IPS DF 19.7 (cell line): Measurements from ENCODE around the gene AP3S1.
"Not testable (repeated sequence)": the region's sequence is repeated elsewhere in the genome, so short reads cannot be mapped to it uniquely, and the experiment has no call there.

Experiments used
- DNase-seq: peaks from one replicate; pipeline ENCODE4 v3.0.0-alpha.2; 2013; ENCODE audit warnings: low read depth, low spot score

The AP3S1 gene

GRCh38 chr5:115869256-115869795 lies 27.6 kb downstream of the AP3S1 start:
- no peak for DNase-seq

- DNase-seq: no peak
These were observed 30.7 kb downstream of the AP3S1 start for GRCh38 chr5:115872447-115872846.

GRCh38 chr5:115873392-115873791 lies 31.7 kb downstream of the AP3S1 start:
- DNase-seq: no peak

- DNase-seq: peak; percentile 5
These were observed 33.7 kb downstream of the AP3S1 start for GRCh38 chr5:115875447-115875846.

- not testable (repeated sequence) for DNase-seq
These were observed 35.6 kb downstream of the AP3S1 start for GRCh38 chr5:115877342-115877741.

GRCh38 chr5:115882434-115882833 lies 40.7 kb downstream of the AP3S1 start:
- DNase-seq: not testable (repeated sequence)

- DNase-seq: no peak
These were observed 43.0 kb downstream of the AP3S1 start for GRCh38 chr5:115884704-115885103.

GRCh38 chr5:115885208-115885607 lies 43.5 kb downstream of the AP3S1 start:
- DNase-seq: not testable (repeated sequence)

GRCh38 chr5:115888027-115888426 lies 46.3 kb downstream of the AP3S1 start:
- DNase-seq: no peak

- DNase-seq: no peak
These were observed 50.3 kb downstream of the AP3S1 start for GRCh38 chr5:115892021-115892420.

- DNase-seq: no peak
These were observed 52.6 kb downstream of the AP3S1 start for GRCh38 chr5:115894342-115894741.

- DNase-seq: no peak
These were observed 54.1 kb downstream of the AP3S1 start for GRCh38 chr5:115895821-115896220.

GRCh38 chr5:115898656-115899055 lies 56.9 kb downstream of the AP3S1 start:
- no peak for DNase-seq

GRCh38 chr5:115907177-115907576 lies 65.4 kb downstream of the AP3S1 start:
- no peak for DNase-seq

- not testable (repeated sequence) for DNase-seq
These were observed 72.1 kb downstream of the AP3S1 start for GRCh38 chr5:115913623-115914400.

GRCh38 chr5:115920171-115920725 lies 78.5 kb downstream of the AP3S1 start:
- no peak for DNase-seq

- not testable (repeated sequence) for DNase-seq
These were observed 87.1 kb downstream of the AP3S1 start for GRCh38 chr5:115928578-115929407.

- DNase-seq: not testable (repeated sequence)
These were observed 88.4 kb downstream of the AP3S1 start for GRCh38 chr5:115930171-115930570.

GRCh38 chr5:115930630-115931337 lies 89.0 kb downstream of the AP3S1 start:
- no peak for DNase-seq

- no peak for DNase-seq
These were observed 91.3 kb downstream of the AP3S1 start for GRCh38 chr5:115932991-115933390.

- DNase-seq: no peak
These were observed 92.7 kb downstream of the AP3S1 start for GRCh38 chr5:115934388-115934974.
